LNCaP clone FGC (cell line): ENCODE results near the gene ZCCHC24.
A peak's percentile ranks its signal among the peaks of the same experiment; 100 is the strongest.

Source experiments
- DNase-seq: peaks from one replicate; pipeline ENCODE4 v3.0.0-alpha.2; 2011; ENCODE audit warnings: low read depth
- H3K4me3 ChIP-seq: 2 replicates; pipeline ENCODE4 v1.5.1; 2011; ENCODE audit warnings: mild to moderate bottlenecking, low read depth, low read length, control low read depth
- TF ChIP-seq, protein P1 (sequence below): IDR thresholded peaks from 2 replicates; pipeline ENCODE4 v1.5.1; 2012; ENCODE audit warnings: mild to moderate bottlenecking; ENCODE audit not compliant: control insufficient read depth, insufficient read depth; ENCODE audit errors: extremely low read depth

Gene ZCCHC24

DNA sequence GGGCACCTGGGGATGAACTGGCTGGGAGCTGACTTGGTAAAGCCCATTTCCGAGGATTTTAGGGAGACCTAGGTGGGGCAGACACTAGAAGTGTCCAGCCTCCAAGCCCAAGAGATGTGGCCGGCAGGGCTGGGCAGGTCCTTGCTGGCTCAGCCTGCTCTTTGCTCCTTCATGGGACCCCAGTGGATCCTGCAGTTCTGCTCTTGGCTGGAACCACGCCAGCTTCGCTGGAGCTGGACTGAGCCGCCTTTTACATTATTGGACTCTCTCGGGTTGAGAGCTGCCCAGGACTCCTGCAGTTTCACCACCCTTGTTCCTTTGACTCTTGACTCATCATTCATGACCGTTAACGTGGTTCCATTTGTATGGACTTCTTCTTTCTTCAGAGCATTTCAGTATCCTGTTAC, 92.4 kb downstream of the ZCCHC24 start:
- no peak overlapping the region for H3K4me3 ChIP-seq
- TF ChIP-seq, protein P1, sequence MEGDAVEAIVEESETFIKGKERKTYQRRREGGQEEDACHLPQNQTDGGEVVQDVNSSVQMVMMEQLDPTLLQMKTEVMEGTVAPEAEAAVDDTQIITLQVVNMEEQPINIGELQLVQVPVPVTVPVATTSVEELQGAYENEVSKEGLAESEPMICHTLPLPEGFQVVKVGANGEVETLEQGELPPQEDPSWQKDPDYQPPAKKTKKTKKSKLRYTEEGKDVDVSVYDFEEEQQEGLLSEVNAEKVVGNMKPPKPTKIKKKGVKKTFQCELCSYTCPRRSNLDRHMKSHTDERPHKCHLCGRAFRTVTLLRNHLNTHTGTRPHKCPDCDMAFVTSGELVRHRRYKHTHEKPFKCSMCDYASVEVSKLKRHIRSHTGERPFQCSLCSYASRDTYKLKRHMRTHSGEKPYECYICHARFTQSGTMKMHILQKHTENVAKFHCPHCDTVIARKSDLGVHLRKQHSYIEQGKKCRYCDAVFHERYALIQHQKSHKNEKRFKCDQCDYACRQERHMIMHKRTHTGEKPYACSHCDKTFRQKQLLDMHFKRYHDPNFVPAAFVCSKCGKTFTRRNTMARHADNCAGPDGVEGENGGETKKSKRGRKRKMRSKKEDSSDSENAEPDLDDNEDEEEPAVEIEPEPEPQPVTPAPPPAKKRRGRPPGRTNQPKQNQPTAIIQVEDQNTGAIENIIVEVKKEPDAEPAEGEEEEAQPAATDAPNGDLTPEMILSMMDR, result no peak
- DNase-seq, result no peak

DNA sequence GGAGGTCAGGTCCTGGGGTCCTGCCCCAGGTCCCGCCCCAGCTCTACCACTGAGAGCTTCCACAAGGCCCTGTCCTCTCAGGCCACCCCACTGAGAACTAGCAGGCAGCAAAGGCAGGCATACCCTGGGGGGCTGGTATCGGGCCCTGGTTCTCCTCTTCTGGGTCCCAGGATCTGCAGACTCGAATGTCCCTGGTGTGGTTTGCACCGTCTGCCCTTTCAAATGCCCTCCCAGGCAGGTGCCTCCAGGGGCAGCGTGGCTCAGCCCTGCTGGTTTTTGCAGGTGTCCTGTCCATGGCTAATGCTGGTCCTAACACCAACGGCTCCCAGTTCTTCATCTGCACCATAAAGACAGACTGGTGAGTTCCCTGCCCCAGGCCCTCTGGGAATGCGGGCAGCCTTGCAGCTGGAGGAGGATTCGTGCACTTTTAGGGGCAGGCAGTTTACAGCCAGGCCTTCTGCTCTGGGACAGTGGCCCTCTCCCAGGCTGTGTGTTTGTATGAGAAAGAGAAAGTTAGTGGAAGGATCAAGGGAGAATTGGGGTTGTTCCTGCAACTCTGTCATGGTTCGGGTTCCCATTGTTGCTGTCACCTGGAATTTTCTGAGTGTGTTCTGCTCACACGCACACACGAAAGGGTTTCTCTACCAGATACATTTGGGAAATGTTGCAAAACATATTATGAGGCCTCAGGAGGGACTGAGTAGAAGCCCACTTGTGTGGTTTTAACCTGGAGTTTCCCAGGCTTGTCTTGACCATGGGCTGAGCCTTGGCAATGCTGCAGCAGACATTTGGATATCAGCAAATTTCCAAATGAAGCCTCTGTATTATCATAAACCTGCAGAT, 93.2 kb downstream of the ZCCHC24 start:
- TF ChIP-seq, protein P1, result no peak
- DNase-seq, result no peak
- H3K4me3 ChIP-seq, result no peak overlapping the region

DNA sequence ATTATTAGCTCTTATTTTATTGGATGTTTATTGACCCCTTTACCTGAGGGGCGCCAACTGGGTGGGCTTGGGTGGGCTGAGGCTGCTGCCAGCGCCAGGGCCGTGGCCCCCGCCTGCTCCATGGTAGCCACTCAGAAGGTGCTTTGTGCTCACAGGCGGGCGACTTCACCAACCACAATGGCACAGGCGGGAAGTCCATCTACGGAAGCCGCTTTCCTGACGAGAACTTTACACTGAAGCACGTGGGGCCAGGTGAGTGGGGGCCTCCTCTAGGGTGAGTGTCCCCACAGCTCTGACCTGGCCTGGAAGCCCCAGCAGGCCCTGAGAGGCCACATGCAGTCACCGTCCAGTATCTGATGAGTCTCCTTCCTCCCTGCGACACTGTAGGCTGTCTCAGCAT, 94.1 kb downstream of the ZCCHC24 start:
- TF ChIP-seq, protein P1, result no peak
- no peak for DNase-seq
- no peak overlapping the region for H3K4me3 ChIP-seq

DNA sequence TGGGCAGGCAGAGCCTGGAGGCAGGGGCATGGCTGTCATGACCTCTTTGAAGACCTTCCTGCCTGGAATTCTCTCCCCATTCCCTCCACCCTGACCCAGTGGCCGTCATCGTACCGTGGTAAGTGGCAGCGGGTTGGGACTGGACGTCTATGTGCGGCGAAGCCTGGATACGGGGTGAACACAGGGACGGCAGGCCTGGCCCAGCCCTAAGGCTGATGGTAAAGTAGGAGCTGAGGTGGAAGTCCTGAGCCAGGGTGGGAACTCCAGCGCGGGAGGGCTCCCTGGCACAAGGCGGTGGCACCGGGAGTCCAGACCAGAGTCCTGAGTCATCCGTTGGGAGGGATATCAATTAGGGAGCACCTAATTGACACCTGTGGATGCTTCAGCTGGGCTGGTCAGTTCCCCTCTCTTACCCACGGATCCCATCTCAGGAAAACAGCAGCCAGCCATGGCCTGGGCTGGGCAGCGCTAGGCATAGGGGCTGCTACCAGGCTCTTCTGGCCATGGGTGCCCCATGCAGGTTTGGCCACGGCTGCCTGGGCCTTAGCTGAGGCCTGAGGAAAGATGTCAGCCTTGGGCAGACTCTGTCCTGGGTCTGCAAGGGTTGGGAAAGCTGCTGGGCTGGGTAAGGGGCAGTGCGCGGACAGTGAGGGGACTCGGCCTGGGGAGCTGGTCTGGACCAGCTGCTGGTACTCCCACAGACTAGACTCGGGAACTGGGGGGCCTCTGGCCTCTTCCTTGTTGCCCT, 94.8 kb downstream of the ZCCHC24 start:
- no peak for DNase-seq
- TF ChIP-seq, protein P1, result no peak
- no peak overlapping the region for H3K4me3 ChIP-seq

DNA sequence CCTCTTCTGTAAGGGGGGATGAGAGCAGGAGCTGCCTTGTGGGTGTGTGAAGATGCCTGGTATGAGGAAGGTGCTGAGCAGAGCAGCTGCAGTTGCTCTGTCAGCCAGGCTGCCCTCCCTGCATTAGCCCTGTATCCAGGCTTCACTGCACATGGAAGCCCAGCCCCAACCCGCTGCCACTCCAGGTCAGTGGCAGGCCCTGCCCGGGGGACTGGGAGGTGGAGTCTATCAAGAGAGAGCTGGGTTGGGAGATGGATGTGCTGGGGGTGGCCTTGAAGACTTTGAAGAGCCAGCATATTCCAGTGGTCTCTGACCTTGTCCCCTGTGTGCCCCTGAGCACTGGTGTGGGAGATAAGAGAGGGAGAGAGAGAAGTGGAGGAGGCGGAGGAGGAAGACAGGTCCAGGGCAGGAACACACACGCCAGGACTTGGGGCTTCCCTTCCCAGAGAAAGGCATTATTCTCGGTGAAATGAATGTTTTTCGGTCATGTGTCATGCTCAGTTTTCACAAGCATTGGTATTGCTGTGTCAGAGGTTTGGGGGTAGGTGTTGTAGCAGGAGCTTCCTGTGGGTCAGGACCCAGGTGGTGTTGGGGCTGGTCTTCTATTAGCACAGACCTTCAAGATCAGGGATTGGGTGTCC, 95.5 kb downstream of the ZCCHC24 start:
- TF ChIP-seq, protein P1, result no peak
- H3K4me3 ChIP-seq, result no peak overlapping the region
- no peak for DNase-seq

DNA sequence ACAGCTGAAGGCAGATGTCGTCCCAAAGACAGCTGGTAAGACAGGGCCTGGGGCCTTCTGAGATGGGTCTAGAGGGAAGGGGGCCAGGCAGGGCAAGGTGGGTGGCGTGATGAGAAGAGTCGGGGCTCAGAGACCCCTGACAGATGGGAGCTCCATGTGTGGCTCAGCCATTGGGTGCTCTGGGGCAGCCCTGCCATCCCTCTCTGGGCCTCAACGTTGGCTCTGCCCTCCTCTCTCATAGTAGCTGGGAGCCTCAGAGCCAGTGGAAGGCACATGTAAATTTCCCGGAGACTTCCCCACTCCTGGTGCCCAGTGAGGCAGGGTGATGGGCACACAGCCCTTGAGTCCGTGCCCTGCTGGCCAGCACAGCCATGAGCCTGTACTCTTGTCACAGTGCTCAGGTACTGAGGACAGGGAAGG, 96.3 kb downstream of the ZCCHC24 start:
- no peak for DNase-seq
- peak overlapping the region; percentile 78; the same call in 1 of the 2 replicates for H3K4me3 ChIP-seq
- TF ChIP-seq, protein P1, result no peak
